Mucosa of rectum (tissue), 2 donors: ENCODE data around the gene DCX.

Experiments used
- H3K27ac ChIP-seq, 2 donors: one replicate each; pipeline ENCODE4 v1.7.0; 2013; ENCODE audit warnings: inconsistent platforms in 2 of 2, low read depth in 2 of 2, low read length in 2 of 2
- H3K27me3 ChIP-seq, 2 donors: one replicate each; pipeline ENCODE4 v1.7.0; 2013; ENCODE audit warnings: low read length in 2 of 2; ENCODE audit not compliant: control insufficient read depth in 2 of 2, insufficient read depth in 2 of 2
- H3K36me3 ChIP-seq, 2 donors: one replicate each; pipeline ENCODE4 v1.7.0; 2013; ENCODE audit warnings: low read length in 2 of 2; ENCODE audit not compliant: control insufficient read depth in 2 of 2, insufficient read depth in 2 of 2
- H3K4me1 ChIP-seq, 2 donors: one replicate each; pipeline ENCODE4 v1.7.0; 2013; ENCODE audit warnings: low read length in 2 of 2, mild to moderate bottlenecking in 1 of 2; ENCODE audit not compliant: control insufficient read depth in 2 of 2, insufficient read depth in 2 of 2
- H3K4me3 ChIP-seq, 2 donors: one replicate each; pipeline ENCODE4 v1.7.0; 2013; ENCODE audit warnings: low read length in 2 of 2
- H3K9ac ChIP-seq, 2 donors: one replicate each; pipeline ENCODE4 v1.7.0; 2013; ENCODE audit warnings: low read length in 2 of 2, low read depth in 1 of 2, mild to moderate bottlenecking in 1 of 2
- H3K9me3 ChIP-seq, 2 donors: one replicate each; pipeline ENCODE4 v1.7.0; 2013; ENCODE audit warnings: low read length in 2 of 2; ENCODE audit not compliant: control insufficient read depth in 2 of 2
- donor health status: healthy.
- donor health status: Normal muscosa, but diverticular disease.

The DCX gene

DNA sequence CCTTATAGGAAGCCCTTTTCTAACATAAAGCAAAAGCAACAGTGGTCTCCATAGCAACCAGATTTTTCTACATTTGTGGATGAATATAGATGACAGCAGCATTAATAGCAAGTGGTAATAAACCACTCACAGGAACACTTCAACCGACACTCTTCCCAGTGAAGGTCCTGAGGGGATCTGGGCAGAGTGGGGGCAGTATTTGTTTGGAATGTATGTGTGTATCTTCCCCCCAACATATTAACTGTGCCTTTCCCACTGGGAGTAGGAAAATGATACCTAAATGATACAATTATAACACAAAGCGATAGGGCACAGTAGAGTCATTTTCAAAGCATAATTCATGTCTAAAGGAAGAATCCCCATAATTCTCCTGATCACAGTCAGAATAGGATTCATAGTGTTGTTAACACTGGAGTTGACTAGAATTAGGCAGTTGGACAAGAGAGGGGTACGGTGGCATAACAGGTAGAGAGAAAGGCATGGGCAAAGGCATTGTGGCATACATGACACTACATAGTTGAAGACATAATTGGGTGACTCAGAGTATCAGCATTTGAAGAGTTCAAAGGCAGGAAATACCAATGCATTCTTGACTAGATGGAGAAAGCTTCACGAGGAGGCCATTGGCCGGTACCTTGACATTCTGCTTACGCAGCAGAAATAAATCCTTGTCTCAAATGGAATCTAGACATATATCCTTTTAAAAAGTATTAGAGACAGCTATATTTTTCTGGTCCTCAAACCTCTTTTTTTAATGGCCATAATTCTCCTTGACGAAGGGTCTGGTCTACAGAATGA, 156.9 kb downstream of the DCX start:
- Histone ChIP-seq H3K4me3 (no peak overlapping the region), H3K4me1 (no peaks in the 10 kb centered on the region), H3K36me3 (no peaks in the 10 kb centered on the region), H3K27me3 (peaks cover 0 to 2% of the 10 kb centered on the region in 2 donors), H3K9ac (no peak overlapping the region), H3K9me3 (no peaks in the 10 kb centered on the region), H3K27ac (no peak overlapping the region)

DNA sequence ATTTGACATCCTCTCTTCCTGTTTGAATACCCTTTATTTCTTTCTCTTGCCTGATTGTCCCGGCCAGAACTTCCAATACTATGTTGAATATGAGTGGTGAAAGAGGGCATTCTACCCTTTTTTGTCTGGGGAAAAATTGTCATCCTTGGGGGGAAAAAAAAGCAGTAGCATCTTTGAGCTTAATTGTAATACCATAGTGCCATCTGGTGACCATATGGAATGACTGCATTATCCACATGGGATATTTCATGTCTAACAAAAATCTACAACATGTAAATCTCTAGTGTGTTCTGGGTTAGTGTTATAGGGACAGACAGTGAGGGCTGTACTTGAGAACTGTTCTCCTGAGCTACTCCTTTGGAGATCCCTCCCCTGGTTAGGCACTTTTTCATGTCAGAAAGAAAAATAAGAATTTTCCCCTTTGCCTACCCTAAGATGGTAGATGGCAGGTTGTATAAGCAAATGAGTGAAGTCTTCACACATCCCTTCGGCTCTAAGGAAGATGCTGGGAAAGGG, 167.7 kb downstream of the DCX start:
- H3K4me3 ChIP-seq, result no peak overlapping the region
- H3K4me1 ChIP-seq, result no peaks in the 10 kb centered on the region
- H3K9me3 ChIP-seq, result no peaks in the 10 kb centered on the region
- no peak overlapping the region for H3K27ac ChIP-seq
- no peak overlapping the region for H3K9ac ChIP-seq
- H3K36me3 ChIP-seq, result no peaks in the 10 kb centered on the region
- H3K27me3 ChIP-seq, result peaks cover 0 to 3% of the 10 kb centered on the region in 2 donors
